HCT116 (cell line): ENCODE data around the gene NRROS.

ENCODE experiments used
- ELF1 ChIP-seq: IDR thresholded peaks from 2 replicates; pipeline ENCODE4 v1.6.1; 2012; ENCODE audit warnings: low read depth, borderline replicate concordance
- EZH2 ChIP-seq: fragments of 200-600 bp; sonication (generic); IDR thresholded peaks from 2 replicates; pipeline ENCODE4 v1.6.1; 2017; ENCODE audit warnings: antibody characterized with exemption, mixed run types
- EZH2phosphoT487 ChIP-seq: fragments of 200-600 bp; IDR thresholded peaks from 2 replicates; pipeline ENCODE4 v1.6.1; 2018; ENCODE audit warnings: antibody characterized with exemption, borderline replicate concordance
- POLR2A ChIP-seq: IDR thresholded peaks from 2 replicates; pipeline ENCODE4 v1.7.0; 2011; ENCODE audit warnings: borderline replicate concordance; ENCODE audit not compliant: insufficient read depth, insufficient read length; ENCODE audit errors: extremely low read depth
- POLR2AphosphoS5 ChIP-seq: IDR thresholded peaks from 2 replicates; pipeline ENCODE4 v1.6.1; 2011; ENCODE audit warnings: mild to moderate bottlenecking, low read depth, low read length, moderate library complexity
- RAD21 ChIP-seq: IDR thresholded peaks from 2 replicates; pipeline ENCODE4 v1.6.1; 2012; ENCODE audit warnings: low read depth, mild to moderate bottlenecking
- SIN3A ChIP-seq: IDR thresholded peaks from 2 replicates; pipeline ENCODE4 v1.6.1; 2012; ENCODE audit warnings: low read depth
- TCF7L2 ChIP-seq: IDR thresholded peaks from 2 replicates; pipeline ENCODE4 v1.7.0; 2011; ENCODE audit warnings: borderline replicate concordance, inconsistent platforms; ENCODE audit not compliant: insufficient read depth, insufficient read length; ENCODE audit errors: extremely low read depth
- TF ChIP-seq, protein P1 (sequence below), 3 experiments: fragments of 200-600 bp in 1 of 3; sonication (generic) in 1 of 3; IDR thresholded peaks in 2 of 3; conservative IDR thresholded peaks in 1 of 3; 2 replicates each; pipeline ENCODE4 v1.5.1; 2012 to 2017; ENCODE audit warnings: low read depth in 2 of 3, low read length in 2 of 3, antibody characterized with exemption in 1 of 3, borderline replicate concordance in 1 of 3, control low read depth in 1 of 3, mild to moderate bottlenecking in 1 of 3, mixed read lengths in 1 of 3, mixed run types in 1 of 3, moderate library complexity in 1 of 3; ENCODE audit not compliant: insufficient read depth in 1 of 3
- TF ChIP-seq, protein P2 (sequence below): IDR thresholded peaks from 2 replicates; pipeline ENCODE4 v1.6.1; 2012; ENCODE audit warnings: low read depth
- TF ChIP-seq, protein P3 (sequence below): IDR thresholded peaks from 2 replicates; pipeline ENCODE4 v1.6.1; 2011; ENCODE audit warnings: mild to moderate bottlenecking, low read length, moderate library complexity; ENCODE audit not compliant: insufficient replicate concordance; ENCODE audit errors: extremely low read depth

DNA sequence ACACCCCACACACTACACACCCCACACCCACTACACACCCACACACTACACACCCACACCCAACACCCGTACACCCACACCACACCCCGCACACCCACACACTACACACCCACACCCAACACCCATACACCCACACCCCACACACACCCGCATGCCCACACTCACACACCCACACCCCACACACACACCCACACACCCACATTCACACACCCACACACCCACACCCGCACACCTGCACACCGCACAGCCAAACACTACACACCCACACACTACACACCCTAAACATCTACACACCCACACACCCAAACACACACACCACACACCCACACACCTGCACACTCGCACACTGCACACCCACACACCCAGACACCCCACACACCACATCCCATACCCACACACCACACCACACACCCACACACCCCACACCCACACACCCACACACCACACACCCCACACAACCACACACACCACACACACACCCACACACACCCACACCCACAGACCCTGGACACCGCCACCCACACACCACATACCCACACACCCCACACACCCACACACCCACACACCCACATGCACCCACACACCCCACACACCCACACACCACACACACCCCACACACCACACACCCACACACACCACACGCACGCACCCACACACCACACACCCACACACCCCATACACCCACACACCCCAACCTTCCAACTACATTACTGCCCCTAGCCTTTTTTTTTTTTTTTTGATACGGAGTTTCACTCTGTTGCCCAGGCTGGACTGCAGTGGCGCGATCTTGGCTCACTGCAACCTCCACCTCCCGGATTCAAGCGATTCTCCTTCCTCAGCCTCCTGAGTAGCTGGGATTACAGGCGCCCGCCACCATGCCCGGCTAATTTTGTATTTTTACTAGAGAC is 55.7 kb downstream of the NRROS start:
- TF ChIP-seq, protein P1, sequence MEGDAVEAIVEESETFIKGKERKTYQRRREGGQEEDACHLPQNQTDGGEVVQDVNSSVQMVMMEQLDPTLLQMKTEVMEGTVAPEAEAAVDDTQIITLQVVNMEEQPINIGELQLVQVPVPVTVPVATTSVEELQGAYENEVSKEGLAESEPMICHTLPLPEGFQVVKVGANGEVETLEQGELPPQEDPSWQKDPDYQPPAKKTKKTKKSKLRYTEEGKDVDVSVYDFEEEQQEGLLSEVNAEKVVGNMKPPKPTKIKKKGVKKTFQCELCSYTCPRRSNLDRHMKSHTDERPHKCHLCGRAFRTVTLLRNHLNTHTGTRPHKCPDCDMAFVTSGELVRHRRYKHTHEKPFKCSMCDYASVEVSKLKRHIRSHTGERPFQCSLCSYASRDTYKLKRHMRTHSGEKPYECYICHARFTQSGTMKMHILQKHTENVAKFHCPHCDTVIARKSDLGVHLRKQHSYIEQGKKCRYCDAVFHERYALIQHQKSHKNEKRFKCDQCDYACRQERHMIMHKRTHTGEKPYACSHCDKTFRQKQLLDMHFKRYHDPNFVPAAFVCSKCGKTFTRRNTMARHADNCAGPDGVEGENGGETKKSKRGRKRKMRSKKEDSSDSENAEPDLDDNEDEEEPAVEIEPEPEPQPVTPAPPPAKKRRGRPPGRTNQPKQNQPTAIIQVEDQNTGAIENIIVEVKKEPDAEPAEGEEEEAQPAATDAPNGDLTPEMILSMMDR (IDR thresholded peaks at IDR 0.05 in 2 of 3, conservative IDR thresholded peaks at IDR 0.05 in 1 of 3; ENCODE audit: borderline replicate concordance in 1 of 3, insufficient read depth in 1 of 3, low read depth in 2 of 3, low read length in 2 of 3), result no peak
- TF ChIP-seq TCF7L2 (no peak), EZH2phosphoT487 (no peak), POLR2A (no peak), SIN3A (no peak), POLR2AphosphoS5 (no peak), RAD21 (no peak), EZH2 (no peak), ELF1 (no peak)
- TF ChIP-seq, protein P2, sequence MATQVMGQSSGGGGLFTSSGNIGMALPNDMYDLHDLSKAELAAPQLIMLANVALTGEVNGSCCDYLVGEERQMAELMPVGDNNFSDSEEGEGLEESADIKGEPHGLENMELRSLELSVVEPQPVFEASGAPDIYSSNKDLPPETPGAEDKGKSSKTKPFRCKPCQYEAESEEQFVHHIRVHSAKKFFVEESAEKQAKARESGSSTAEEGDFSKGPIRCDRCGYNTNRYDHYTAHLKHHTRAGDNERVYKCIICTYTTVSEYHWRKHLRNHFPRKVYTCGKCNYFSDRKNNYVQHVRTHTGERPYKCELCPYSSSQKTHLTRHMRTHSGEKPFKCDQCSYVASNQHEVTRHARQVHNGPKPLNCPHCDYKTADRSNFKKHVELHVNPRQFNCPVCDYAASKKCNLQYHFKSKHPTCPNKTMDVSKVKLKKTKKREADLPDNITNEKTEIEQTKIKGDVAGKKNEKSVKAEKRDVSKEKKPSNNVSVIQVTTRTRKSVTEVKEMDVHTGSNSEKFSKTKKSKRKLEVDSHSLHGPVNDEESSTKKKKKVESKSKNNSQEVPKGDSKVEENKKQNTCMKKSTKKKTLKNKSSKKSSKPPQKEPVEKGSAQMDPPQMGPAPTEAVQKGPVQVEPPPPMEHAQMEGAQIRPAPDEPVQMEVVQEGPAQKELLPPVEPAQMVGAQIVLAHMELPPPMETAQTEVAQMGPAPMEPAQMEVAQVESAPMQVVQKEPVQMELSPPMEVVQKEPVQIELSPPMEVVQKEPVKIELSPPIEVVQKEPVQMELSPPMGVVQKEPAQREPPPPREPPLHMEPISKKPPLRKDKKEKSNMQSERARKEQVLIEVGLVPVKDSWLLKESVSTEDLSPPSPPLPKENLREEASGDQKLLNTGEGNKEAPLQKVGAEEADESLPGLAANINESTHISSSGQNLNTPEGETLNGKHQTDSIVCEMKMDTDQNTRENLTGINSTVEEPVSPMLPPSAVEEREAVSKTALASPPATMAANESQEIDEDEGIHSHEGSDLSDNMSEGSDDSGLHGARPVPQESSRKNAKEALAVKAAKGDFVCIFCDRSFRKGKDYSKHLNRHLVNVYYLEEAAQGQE, result no peak
- TF ChIP-seq, protein P3, sequence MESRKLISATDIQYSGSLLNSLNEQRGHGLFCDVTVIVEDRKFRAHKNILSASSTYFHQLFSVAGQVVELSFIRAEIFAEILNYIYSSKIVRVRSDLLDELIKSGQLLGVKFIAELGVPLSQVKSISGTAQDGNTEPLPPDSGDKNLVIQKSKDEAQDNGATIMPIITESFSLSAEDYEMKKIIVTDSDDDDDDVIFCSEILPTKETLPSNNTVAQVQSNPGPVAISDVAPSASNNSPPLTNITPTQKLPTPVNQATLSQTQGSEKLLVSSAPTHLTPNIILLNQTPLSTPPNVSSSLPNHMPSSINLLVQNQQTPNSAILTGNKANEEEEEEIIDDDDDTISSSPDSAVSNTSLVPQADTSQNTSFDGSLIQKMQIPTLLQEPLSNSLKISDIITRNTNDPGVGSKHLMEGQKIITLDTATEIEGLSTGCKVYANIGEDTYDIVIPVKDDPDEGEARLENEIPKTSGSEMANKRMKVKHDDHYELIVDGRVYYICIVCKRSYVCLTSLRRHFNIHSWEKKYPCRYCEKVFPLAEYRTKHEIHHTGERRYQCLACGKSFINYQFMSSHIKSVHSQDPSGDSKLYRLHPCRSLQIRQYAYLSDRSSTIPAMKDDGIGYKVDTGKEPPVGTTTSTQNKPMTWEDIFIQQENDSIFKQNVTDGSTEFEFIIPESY, result no peak
